ENCODE data around the gene CRBN.

The CRBN gene

DNA sequence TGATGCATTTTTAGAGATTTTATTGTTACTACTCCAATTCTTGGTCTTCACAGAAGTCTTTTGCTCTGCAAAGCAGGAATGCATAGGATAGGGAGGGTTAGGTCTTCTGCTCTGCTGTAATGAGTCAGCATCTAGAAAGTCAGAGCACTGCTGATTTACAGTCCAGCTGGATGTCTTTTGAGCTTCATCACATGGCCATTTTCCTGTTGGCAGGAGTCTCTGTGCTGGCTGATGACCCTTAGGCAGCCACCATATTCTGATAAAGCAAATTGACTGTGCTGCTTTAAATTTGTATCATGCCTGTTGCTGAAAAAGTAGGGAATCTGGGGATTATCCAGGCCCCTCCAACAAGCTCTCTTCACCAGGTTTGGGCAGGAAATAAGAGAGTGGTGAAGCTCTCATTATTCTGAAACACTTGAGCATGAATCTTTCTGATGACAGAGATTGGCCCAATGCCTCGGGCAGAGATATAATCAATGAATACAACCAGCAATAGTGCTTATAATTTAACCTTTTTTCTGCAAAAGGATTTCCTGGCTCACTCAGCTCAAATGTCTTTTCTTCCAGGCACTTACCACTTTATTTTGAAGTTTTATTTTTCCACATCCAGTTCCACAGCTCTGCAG lies 9.7 kb upstream of the CRBN start:
- TF ChIP-seq, protein P1, sequence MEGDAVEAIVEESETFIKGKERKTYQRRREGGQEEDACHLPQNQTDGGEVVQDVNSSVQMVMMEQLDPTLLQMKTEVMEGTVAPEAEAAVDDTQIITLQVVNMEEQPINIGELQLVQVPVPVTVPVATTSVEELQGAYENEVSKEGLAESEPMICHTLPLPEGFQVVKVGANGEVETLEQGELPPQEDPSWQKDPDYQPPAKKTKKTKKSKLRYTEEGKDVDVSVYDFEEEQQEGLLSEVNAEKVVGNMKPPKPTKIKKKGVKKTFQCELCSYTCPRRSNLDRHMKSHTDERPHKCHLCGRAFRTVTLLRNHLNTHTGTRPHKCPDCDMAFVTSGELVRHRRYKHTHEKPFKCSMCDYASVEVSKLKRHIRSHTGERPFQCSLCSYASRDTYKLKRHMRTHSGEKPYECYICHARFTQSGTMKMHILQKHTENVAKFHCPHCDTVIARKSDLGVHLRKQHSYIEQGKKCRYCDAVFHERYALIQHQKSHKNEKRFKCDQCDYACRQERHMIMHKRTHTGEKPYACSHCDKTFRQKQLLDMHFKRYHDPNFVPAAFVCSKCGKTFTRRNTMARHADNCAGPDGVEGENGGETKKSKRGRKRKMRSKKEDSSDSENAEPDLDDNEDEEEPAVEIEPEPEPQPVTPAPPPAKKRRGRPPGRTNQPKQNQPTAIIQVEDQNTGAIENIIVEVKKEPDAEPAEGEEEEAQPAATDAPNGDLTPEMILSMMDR (IDR thresholded peaks at IDR 0.05; ENCODE audit: insufficient read depth, low read length, poor library complexity, severe bottlenecking): no peak
- TF ChIP-seq EZH2phosphoT487 (conservative IDR thresholded peaks at IDR 0.05; ENCODE audit: low read length): no peak
- Histone ChIP-seq H3K27me3 (ENCODE audit: low read length) (no peaks in the 10 kb centered on the region), H2AFZ (ENCODE audit: low read depth, low read length, severe bottlenecking) (no peak overlapping the region)

DNA sequence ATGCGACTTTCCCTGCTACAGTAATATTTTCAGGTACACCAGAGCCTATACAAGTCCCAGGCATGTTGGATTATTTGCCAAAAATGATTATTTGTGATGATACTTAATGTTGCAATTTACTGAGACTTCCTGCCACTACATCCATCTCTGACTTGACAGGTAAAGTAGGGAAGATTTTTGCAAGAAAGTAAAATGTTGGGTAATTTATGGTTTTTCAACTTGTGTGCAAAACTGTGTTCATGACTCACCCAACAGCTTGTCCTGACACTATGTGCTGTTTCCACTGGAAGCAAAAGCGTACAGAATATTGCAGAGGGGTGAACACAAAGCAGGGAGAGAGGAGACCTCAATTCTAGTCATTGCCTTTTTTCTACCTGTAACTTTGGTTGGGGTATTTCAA lies 5.4 kb upstream of the CRBN start:
- Histone ChIP-seq H3K4me3 (ENCODE audit: insufficient read depth, low read length, poor library complexity, severe bottlenecking) (no peak overlapping the region), H3K4me2 (ENCODE audit: low read depth, low read length, poor library complexity, severe bottlenecking) (no peak overlapping the region), H3K27me3 (ENCODE audit: low read length) (no peaks in the 10 kb centered on the region), H3K9ac (ENCODE audit: low read length) (no peak overlapping the region), H3F3A (ENCODE audit: insufficient read depth) (no peaks in the 10 kb centered on the region), H3K36me3 (ENCODE audit: low read length) (no peaks in the 10 kb centered on the region), H3K79me2 (ENCODE audit: insufficient read depth, low read length) (no peaks in the 10 kb centered on the region), H3K9me3 (ENCODE audit: insufficient read depth, low read length) (no peaks in the 10 kb centered on the region), H3K27ac (ENCODE audit: low read depth, low read length) (no peak overlapping the region), H3K9me2 (replicated peaks; ENCODE audit: insufficient read depth, low read length) (no peaks in the 10 kb centered on the region), H2AFZ (ENCODE audit: low read depth, low read length, severe bottlenecking) (no peak overlapping the region), H4K20me1 (ENCODE audit: low read depth, low read length) (no peaks in the 10 kb centered on the region)
- TF ChIP-seq, protein P1 (IDR thresholded peaks at IDR 0.05; ENCODE audit: insufficient read depth, low read length, poor library complexity, severe bottlenecking): no peak
- no peak for TF ChIP-seq EZH2phosphoT487 (conservative IDR thresholded peaks at IDR 0.05; ENCODE audit: low read length)

More for the DNA sequence above, 9.7 kb upstream of the CRBN start:
- Histone ChIP-seq H3K9ac (ENCODE audit: low read length) (no peak overlapping the region), H4K20me1 (ENCODE audit: low read depth, low read length) (no peaks in the 10 kb centered on the region), H3K4me3 (ENCODE audit: insufficient read depth, low read length, poor library complexity, severe bottlenecking) (no peak overlapping the region), H3K79me2 (ENCODE audit: insufficient read depth, low read length) (no peaks in the 10 kb centered on the region), H3K27ac (ENCODE audit: low read depth, low read length) (no peak overlapping the region), H3K9me2 (replicated peaks; ENCODE audit: insufficient read depth, low read length) (no peaks in the 10 kb centered on the region), H3F3A (ENCODE audit: insufficient read depth) (no peaks in the 10 kb centered on the region), H3K9me3 (ENCODE audit: insufficient read depth, low read length) (no peaks in the 10 kb centered on the region), H3K36me3 (ENCODE audit: low read length) (no peaks in the 10 kb centered on the region), H3K4me2 (ENCODE audit: low read depth, low read length, poor library complexity, severe bottlenecking) (no peak overlapping the region)

DNA sequence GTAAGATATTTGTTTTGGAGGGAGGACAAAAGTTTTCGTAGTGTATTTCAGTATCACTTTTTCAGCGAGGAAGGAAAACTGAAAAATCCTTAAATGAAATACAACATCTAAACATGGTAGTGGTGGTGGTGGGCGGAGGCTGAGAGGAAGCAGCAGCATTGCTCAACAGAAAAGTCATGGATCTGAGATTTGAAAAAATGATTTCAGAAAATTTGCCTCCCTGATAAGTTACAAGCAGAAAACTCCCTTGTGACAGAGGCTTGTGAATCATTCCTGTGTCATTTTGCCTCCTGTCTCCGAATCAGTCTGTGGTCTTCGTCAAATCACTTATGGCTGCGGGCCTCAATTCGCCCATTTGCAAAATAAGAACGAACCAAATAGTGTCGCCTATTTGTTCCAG lies 965 bp upstream of the CRBN start:
- Histone ChIP-seq H3K27ac (ENCODE audit: low read depth, low read length) (no peak overlapping the region), H3K27me3 (ENCODE audit: low read length) (no peaks in the 10 kb centered on the region), H2AFZ (ENCODE audit: low read depth, low read length, severe bottlenecking) (peak overlapping the region; percentile 87), H3K9ac (ENCODE audit: low read length) (no peak overlapping the region), H3K4me2 (ENCODE audit: low read depth, low read length, poor library complexity, severe bottlenecking) (no peak overlapping the region), H3K79me2 (ENCODE audit: insufficient read depth, low read length) (peaks cover 26% of the 10 kb centered on the region), H4K20me1 (ENCODE audit: low read depth, low read length) (no peaks in the 10 kb centered on the region), H3K9me2 (replicated peaks; ENCODE audit: insufficient read depth, low read length) (no peaks in the 10 kb centered on the region), H3K9me3 (ENCODE audit: insufficient read depth, low read length) (no peaks in the 10 kb centered on the region), H3K4me3 (ENCODE audit: insufficient read depth, low read length, poor library complexity, severe bottlenecking) (no peak overlapping the region), H3F3A (ENCODE audit: insufficient read depth) (no peaks in the 10 kb centered on the region), H3K36me3 (ENCODE audit: low read length) (no peaks in the 10 kb centered on the region)
- no peak for TF ChIP-seq EZH2phosphoT487 (conservative IDR thresholded peaks at IDR 0.05; ENCODE audit: low read length)
- TF ChIP-seq, protein P1 (IDR thresholded peaks at IDR 0.05; ENCODE audit: insufficient read depth, low read length, poor library complexity, severe bottlenecking): no peak

All from SU-DHL-6 (cell line).